Hepatocyte (in vitro differentiated cells): ENCODE measurements around the gene MED9.

Source experiments
- CTCF ChIP-seq: fragments of 200-600 bp; sonication (generic); IDR thresholded peaks from 2 replicates; pipeline ENCODE4 v1.5.1; 2016; ENCODE audit warnings: antibody characterized with exemption, mild to moderate bottlenecking; ENCODE audit not compliant: poor library complexity
- EZH2 ChIP-seq: fragments of 200-600 bp; sonication (generic); IDR thresholded peaks from 2 replicates; pipeline ENCODE4 v1.6.1; 2016; ENCODE audit warnings: antibody characterized with exemption, mild to moderate bottlenecking, borderline replicate concordance
- EZH2phosphoT487 ChIP-seq: fragments of 200-600 bp; sonication (generic); IDR thresholded peaks from one replicate; pipeline ENCODE4 v1.6.1; 2018; ENCODE audit warnings: antibody characterized with exemption, mild to moderate bottlenecking, low read depth, moderate library complexity; ENCODE audit not compliant: unreplicated experiment, severe bottlenecking

- TF ChIP-seq CTCF = no peak
- TF ChIP-seq EZH2 = no peak
- no peak for TF ChIP-seq EZH2phosphoT487
These were observed 62.8 kb downstream of the MED9 start for GRCh38 chr17:17539591-17539990.
